HG02763 (cell line): ENCODE results near the gene MIA2.
"Not testable (repeated sequence)": the region's sequence is repeated elsewhere in the genome, so short reads cannot be mapped to it uniquely, and the experiment has no call there.

Experiments
- ATAC-seq: cut with Tn5 transposase; IDR thresholded peaks from one replicate; pipeline ENCODE4 v1.9.1; 2021; ENCODE audit warnings: mild to moderate bottlenecking, moderate library complexity; ENCODE audit not compliant: unreplicated experiment

Gene MIA2

GRCh38 chr14:39267608-39268005 is 33.9 kb downstream of the MIA2 start:
- ATAC-seq, result no peak

- ATAC-seq, result no peak
These were observed 34.7 kb downstream of the MIA2 start for GRCh38 chr14:39268393-39268792.

GRCh38 chr14:39272918-39273317 is 39.2 kb downstream of the MIA2 start:
- ATAC-seq, result no peak

- ATAC-seq, result no peak
These were observed 41.7 kb downstream of the MIA2 start for GRCh38 chr14:39275395-39275794.

- ATAC-seq, result no peak
These were observed 42.3 kb downstream of the MIA2 start for GRCh38 chr14:39276005-39276404.

- ATAC-seq, result no peak
These were observed 42.9 kb downstream of the MIA2 start for GRCh38 chr14:39276579-39277114.

GRCh38 chr14:39279515-39279914 is 45.8 kb downstream of the MIA2 start:
- ATAC-seq, result no peak

GRCh38 chr14:39280678-39281077 is 47.0 kb downstream of the MIA2 start:
- ATAC-seq, result not testable (repeated sequence)

GRCh38 chr14:39289523-39289922 is 55.8 kb downstream of the MIA2 start:
- no peak for ATAC-seq

GRCh38 chr14:39291701-39292100 is 58.0 kb downstream of the MIA2 start:
- ATAC-seq, result no peak

- no peak for ATAC-seq
These were observed 59.9 kb downstream of the MIA2 start for GRCh38 chr14:39293629-39294028.

GRCh38 chr14:39300389-39300788 is 66.7 kb downstream of the MIA2 start:
- ATAC-seq, result not testable (repeated sequence)

GRCh38 chr14:39302124-39302810 is 68.6 kb downstream of the MIA2 start:
- no peak for ATAC-seq

GRCh38 chr14:39303115-39303514 is 69.4 kb downstream of the MIA2 start:
- no peak for ATAC-seq

GRCh38 chr14:39307815-39308214 is 74.1 kb downstream of the MIA2 start:
- no peak for ATAC-seq

- no peak for ATAC-seq
These were observed 76.3 kb downstream of the MIA2 start for GRCh38 chr14:39310051-39310450.

- no peak for ATAC-seq
These were observed 82.2 kb downstream of the MIA2 start for GRCh38 chr14:39315859-39316444.

- ATAC-seq, result no peak
These were observed 83.3 kb downstream of the MIA2 start for GRCh38 chr14:39316830-39317553.

GRCh38 chr14:39318574-39318973 is 84.9 kb downstream of the MIA2 start:
- ATAC-seq, result no peak

- no peak for ATAC-seq
These were observed 85.7 kb downstream of the MIA2 start for GRCh38 chr14:39319381-39319780.

GRCh38 chr14:39320318-39320717 is 86.6 kb downstream of the MIA2 start:
- ATAC-seq, result no peak

- ATAC-seq, result no peak
These were observed 89.1 kb downstream of the MIA2 start for GRCh38 chr14:39322807-39323206.
